Trophoblast cell (in vitro differentiated cells and primary cell): Measurements from ENCODE around the gene RNF145.

Source experiments
- DNase-seq, 2 donors: peaks; one replicate each; pipeline ENCODE4 v3.0.0-alpha.2; 2016
- H2AFZ ChIP-seq: 2 replicates; pipeline ENCODE4 v1.6.1; 2013; ENCODE audit warnings: low read length, moderate library complexity, mild to moderate bottlenecking; ENCODE audit not compliant: insufficient read depth, poor library complexity
- H2AK5ac ChIP-seq: 2 replicates; pipeline ENCODE4 v1.6.1; 2013; ENCODE audit warnings: mild to moderate bottlenecking, low read length
- H2BK120ac ChIP-seq: 2 replicates; pipeline ENCODE4 v1.6.1; 2013; ENCODE audit warnings: low read length, mild to moderate bottlenecking, moderate library complexity; ENCODE audit not compliant: insufficient read depth, poor library complexity
- H2BK12ac ChIP-seq: 2 replicates; pipeline ENCODE4 v1.6.1; 2013; ENCODE audit warnings: mild to moderate bottlenecking, low read length, moderate library complexity
- H2BK5ac ChIP-seq: 2 replicates; pipeline ENCODE4 v1.6.1; 2013; ENCODE audit warnings: low read length, low read depth, moderate library complexity, mild to moderate bottlenecking; ENCODE audit not compliant: poor library complexity
- H3K14ac ChIP-seq: 2 replicates; pipeline ENCODE4 v1.6.1; 2013; ENCODE audit warnings: mild to moderate bottlenecking, low read length
- H3K18ac ChIP-seq: 2 replicates; pipeline ENCODE4 v1.6.1; 2013; ENCODE audit warnings: mild to moderate bottlenecking, low read length
- H3K23ac ChIP-seq: 2 replicates; pipeline ENCODE4 v1.6.1; 2013; ENCODE audit warnings: low read length
- H3K27ac ChIP-seq: 2 replicates; pipeline ENCODE4 v1.5.1; 2013; ENCODE audit warnings: low read depth, mild to moderate bottlenecking, inconsistent platforms, low read length, moderate library complexity
- H3K27me3 ChIP-seq: 2 replicates; pipeline ENCODE4 v1.6.1; 2013; ENCODE audit warnings: inconsistent platforms, mild to moderate bottlenecking, low read length, moderate library complexity; ENCODE audit not compliant: insufficient read depth
- H3K36me3 ChIP-seq, 2 experiments: 1 replicate in 1 of 2; 2 replicates in 1 of 2; pipeline ENCODE4 v1.6.1; 2013; ENCODE audit warnings: low read length in 2 of 2, mild to moderate bottlenecking in 2 of 2, moderate library complexity in 1 of 2; ENCODE audit not compliant: insufficient read depth in 2 of 2, control insufficient read depth in 1 of 2
- H3K4ac ChIP-seq: 2 replicates; pipeline ENCODE4 v1.6.1; 2013; ENCODE audit warnings: low read depth, mild to moderate bottlenecking, low read length, moderate library complexity
- H3K4me1 ChIP-seq, 2 experiments: 1 replicate in 1 of 2; 2 replicates in 1 of 2; pipeline ENCODE4 v1.6.1; 2013; ENCODE audit warnings: low read length in 2 of 2, mild to moderate bottlenecking in 2 of 2, moderate library complexity in 1 of 2; ENCODE audit not compliant: insufficient read depth in 2 of 2, control insufficient read depth in 1 of 2
- H3K4me2 ChIP-seq: 2 replicates; pipeline ENCODE4 v1.6.1; 2013; ENCODE audit warnings: inconsistent platforms, mild to moderate bottlenecking, low read length, moderate library complexity
- H3K4me3 ChIP-seq: 2 replicates; pipeline ENCODE4 v1.5.1; 2013; ENCODE audit warnings: mild to moderate bottlenecking, low read depth, low read length, inconsistent platforms
- H3K79me1 ChIP-seq: one replicate; pipeline ENCODE4 v1.6.1; 2013; ENCODE audit warnings: low read length
- H3K79me2 ChIP-seq: 2 replicates; pipeline ENCODE4 v1.6.1; 2013; ENCODE audit warnings: low read length, mild to moderate bottlenecking; ENCODE audit not compliant: control insufficient read depth, insufficient read depth, poor library complexity
- H3K9ac ChIP-seq: 2 replicates; pipeline ENCODE4 v1.6.1; 2013; ENCODE audit warnings: mild to moderate bottlenecking, low read length
- H3K9me3 ChIP-seq: 2 replicates; pipeline ENCODE4 v1.6.1; 2013; ENCODE audit warnings: low read depth, mild to moderate bottlenecking, control low read depth, inconsistent platforms, low read length; ENCODE audit not compliant: insufficient read depth
- H4K12ac ChIP-seq: 2 replicates; pipeline ENCODE4 v1.6.1; 2013; ENCODE audit warnings: low read depth, mild to moderate bottlenecking, low read length, moderate library complexity
- H4K8ac ChIP-seq: 2 replicates; pipeline ENCODE4 v1.6.1; 2013; ENCODE audit warnings: low read depth, mild to moderate bottlenecking, low read length, moderate library complexity
- H4K91ac ChIP-seq: one replicate; pipeline ENCODE4 v1.6.1; 2013; ENCODE audit warnings: low read depth, mild to moderate bottlenecking, low read length, moderate library complexity
- WGBS: extraction: QIAGEN DNeasy Blood & Tissue Kit; methylation state at CpG from one replicate; pipeline ENCODE4 v1.1.7; 2013; ENCODE audit warnings: missing lambda C conversion rate; ENCODE audit not compliant: insufficient read length, insufficient coverage; ENCODE audit errors: extremely low coverage; 5-methylcytosine and 5-hydroxymethylcytosine counted together

RNF145 gene

DNA sequence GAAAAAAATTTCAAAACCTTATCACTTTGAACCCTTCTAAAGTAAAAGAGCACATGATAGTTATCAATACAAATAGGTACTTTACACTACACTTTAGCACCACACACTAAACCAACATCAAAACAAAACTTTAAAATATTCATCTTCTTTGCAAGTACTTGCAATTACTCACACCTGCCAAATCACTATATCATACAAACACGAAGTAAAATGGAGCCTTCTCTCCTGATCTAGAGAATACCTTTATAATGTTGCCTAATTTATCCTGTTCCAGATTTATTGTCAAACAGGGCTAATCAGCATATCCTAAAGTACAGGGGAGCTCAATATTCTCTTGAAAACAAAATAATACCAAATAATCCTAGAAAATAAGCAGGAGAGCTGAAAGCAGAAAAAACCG lies 3.0 kb downstream of the RNF145 start:
- Histone ChIP-seq H3K4me2 (no peak overlapping the region), H3K4me3 (no peak overlapping the region), H3K14ac (no peak overlapping the region), H2AK5ac (no peak overlapping the region), H4K91ac (no peak overlapping the region), H4K8ac (no peak overlapping the region), H3K9ac (no peak overlapping the region), H3K4me1 (peaks cover 0 to 2% of the 10 kb centered on the region in 2 experiments), H2BK12ac (no peak overlapping the region), H3K79me1 (peaks cover 13% of the 10 kb centered on the region), H3K36me3 (no peaks in the 10 kb centered on the region), H2BK5ac (no peak overlapping the region), H4K12ac (no peak overlapping the region), H3K27me3 (no peaks in the 10 kb centered on the region), H3K9me3 (no peaks in the 10 kb centered on the region), H2AFZ (no peak overlapping the region), H3K18ac (no peak overlapping the region), H3K79me2 (peaks cover 8% of the 10 kb centered on the region), H3K4ac (no peak overlapping the region), H3K23ac (no peak overlapping the region), H3K27ac (no peak overlapping the region), H2BK120ac (no peak overlapping the region)
- no CpG with 5 or more reads among the region's 2 CpGs for WGBS
- no peak for DNase-seq

DNA sequence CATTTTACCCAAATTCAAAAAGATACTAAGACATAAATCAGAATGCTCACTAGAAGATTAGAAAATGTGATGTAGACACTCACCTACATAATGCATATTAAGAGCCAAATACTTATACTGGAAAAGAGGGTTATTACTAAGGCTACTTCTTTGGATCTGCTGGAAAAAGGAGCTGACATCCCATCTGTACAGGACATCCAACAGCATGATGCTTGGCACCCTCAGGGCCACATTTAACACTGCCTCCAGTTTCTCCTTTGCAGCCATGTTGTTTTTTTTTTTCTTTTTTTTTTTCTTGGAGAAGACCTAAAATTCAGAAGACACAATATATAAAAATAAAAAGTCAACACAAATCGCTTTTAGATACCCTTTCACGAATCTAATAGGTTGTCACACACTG lies 6.0 kb downstream of the RNF145 start:
- Histone ChIP-seq H3K27ac (no peak overlapping the region), H3K9ac (no peak overlapping the region), H3K36me3 (peaks cover 2% of the 10 kb centered on the region in 2 experiments), H3K23ac (no peak overlapping the region), H3K4me3 (no peak overlapping the region), H3K27me3 (no peaks in the 10 kb centered on the region), H3K9me3 (no peaks in the 10 kb centered on the region), H2BK12ac (no peak overlapping the region), H3K79me2 (peaks cover under 1% of the 10 kb centered on the region), H3K14ac (no peak overlapping the region), H4K8ac (no peak overlapping the region), H4K91ac (no peak overlapping the region), H2BK5ac (no peak overlapping the region), H3K4me2 (no peak overlapping the region), H3K18ac (no peak overlapping the region), H3K79me1 (peaks cover 5% of the 10 kb centered on the region), H2BK120ac (no peak overlapping the region), H3K4ac (no peak overlapping the region), H4K12ac (no peak overlapping the region), H3K4me1 (no peaks in the 10 kb centered on the region), H2AK5ac (no peak overlapping the region), H2AFZ (no peak overlapping the region)
- no peak for DNase-seq
- WGBS: no CpG with 5 or more reads among the region's 2 CpGs

DNA sequence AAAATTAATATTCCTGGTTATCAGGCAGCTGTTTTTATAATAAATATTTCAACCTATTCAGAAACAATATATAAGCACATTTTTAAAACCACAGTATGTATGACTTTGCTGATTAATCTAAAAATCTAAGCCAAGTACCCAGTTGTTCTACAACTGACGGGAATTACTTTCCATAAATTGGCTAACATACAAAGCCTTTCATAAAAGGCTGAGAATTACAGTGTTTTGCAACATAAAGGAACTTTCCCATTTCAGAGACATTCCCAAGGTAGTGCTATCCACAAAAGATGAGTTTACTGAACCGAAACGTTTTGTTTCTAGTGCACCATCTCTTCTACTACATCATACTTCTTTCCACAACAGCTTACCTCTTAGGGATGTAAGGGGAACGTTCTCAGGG lies 7.2 kb downstream of the RNF145 start:
- Histone ChIP-seq H3K27ac (no peak overlapping the region), H2BK120ac (no peak overlapping the region), H3K27me3 (no peaks in the 10 kb centered on the region), H3K4me1 (no peaks in the 10 kb centered on the region), H3K36me3 (peaks cover 2 to 6% of the 10 kb centered on the region in 2 experiments), H4K12ac (no peak overlapping the region), H2BK5ac (no peak overlapping the region), H4K91ac (no peak overlapping the region), H3K9ac (no peak overlapping the region), H3K4ac (no peak overlapping the region), H3K23ac (no peak overlapping the region), H3K79me1 (no peaks in the 10 kb centered on the region), H3K14ac (no peak overlapping the region), H3K18ac (no peak overlapping the region), H3K9me3 (no peaks in the 10 kb centered on the region), H3K4me3 (no peak overlapping the region), H2AK5ac (no peak overlapping the region), H3K4me2 (no peak overlapping the region), H2AFZ (no peak overlapping the region), H2BK12ac (no peak overlapping the region), H3K79me2 (no peaks in the 10 kb centered on the region), H4K8ac (no peak overlapping the region)
- DNase-seq: no peak
- WGBS: no CpG with 5 or more reads among the region's 4 CpGs

DNA sequence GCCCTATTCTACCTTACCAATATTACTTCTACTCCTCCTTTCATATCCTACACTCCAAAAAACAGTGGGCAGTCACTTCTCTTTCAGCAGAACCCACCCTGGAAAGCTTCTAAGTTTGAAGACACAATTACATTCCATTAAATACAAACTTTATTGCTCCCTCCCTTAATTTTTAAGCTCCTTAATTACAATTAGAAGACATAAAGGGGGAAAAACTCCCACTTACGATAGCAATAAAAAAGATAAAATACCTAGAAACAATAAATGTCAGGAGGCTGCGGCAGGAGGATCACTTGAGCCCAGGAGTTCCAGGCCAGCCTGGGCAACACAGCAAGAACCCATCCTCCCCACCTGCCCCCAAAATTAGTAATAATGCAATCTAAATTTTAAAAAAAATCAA lies 9.6 kb downstream of the RNF145 start:
- no peak for DNase-seq
- no peaks in the 10 kb centered on the region for H3K9me3 ChIP-seq
- H3K27me3 ChIP-seq: no peaks in the 10 kb centered on the region
- H3K4me2 ChIP-seq: no peak overlapping the region
- peaks cover 2 to 6% of the 10 kb centered on the region in 2 experiments for H3K36me3 ChIP-seq
- no CpG with 5 or more reads among the region's 2 CpGs for WGBS
- no peak overlapping the region for H3K9ac ChIP-seq
- no peak overlapping the region for H3K4ac ChIP-seq
- H3K23ac ChIP-seq: no peak overlapping the region
- no peaks in the 10 kb centered on the region for H3K4me1 ChIP-seq
- H2BK120ac ChIP-seq: no peak overlapping the region
- H3K14ac ChIP-seq: no peak overlapping the region
- no peak overlapping the region for H2AFZ ChIP-seq
- H4K12ac ChIP-seq: no peak overlapping the region
- no peaks in the 10 kb centered on the region for H3K79me1 ChIP-seq
- H3K79me2 ChIP-seq: no peaks in the 10 kb centered on the region
- H3K4me3 ChIP-seq: no peak overlapping the region
- no peak overlapping the region for H2AK5ac ChIP-seq
- H2BK5ac ChIP-seq: no peak overlapping the region
- no peak overlapping the region for H3K27ac ChIP-seq
- H2BK12ac ChIP-seq: no peak overlapping the region
- H4K91ac ChIP-seq: no peak overlapping the region
- no peak overlapping the region for H3K18ac ChIP-seq
- no peak overlapping the region for H4K8ac ChIP-seq
